Stimulated activated CD4-positive, alpha-beta T cell treated with anti-CD3 and anti-CD28 coated beads, Interleukin-4, amount 100 ng/mL, for 24 hours (primary cell): ENCODE results near the gene FPR2.

Experiments
- DNase-seq: peaks from one replicate; pipeline ENCODE4 v3.0.0-alpha.2; 2020

Gene FPR2

GRCh38 chr19:51807925-51808324 lies 46.9 kb downstream of the FPR2 start:
- DNase-seq = no peak

- DNase-seq = no peak
Measured at GRCh38 chr19:51808333-51808986, 47.5 kb downstream of the FPR2 start.

GRCh38 chr19:51809787-51810186 lies 48.8 kb downstream of the FPR2 start:
- no peak for DNase-seq

DNA sequence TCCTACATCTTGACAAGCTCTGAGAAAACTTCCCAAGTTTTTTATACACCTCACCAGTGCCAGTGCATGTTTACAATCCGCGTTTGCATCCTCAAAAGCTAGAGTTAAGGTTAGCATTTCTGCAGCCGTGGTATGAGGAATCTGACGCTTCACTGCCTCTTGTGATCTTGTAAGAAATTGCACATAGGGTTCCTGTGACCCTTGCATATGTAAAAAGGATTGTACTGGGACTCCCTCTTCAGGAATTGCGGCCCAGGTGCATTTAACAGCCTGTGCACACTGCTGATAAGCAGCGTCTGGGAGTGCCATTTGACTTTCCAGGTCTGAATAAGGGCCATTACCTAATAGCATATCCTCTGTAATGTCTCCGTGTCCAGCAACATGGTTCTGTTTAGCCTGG lies 49.2 kb downstream of the FPR2 start:
- DNase-seq = no peak

GRCh38 chr19:51811344-51811743 lies 50.4 kb downstream of the FPR2 start:
- DNase-seq = no peak

DNA sequence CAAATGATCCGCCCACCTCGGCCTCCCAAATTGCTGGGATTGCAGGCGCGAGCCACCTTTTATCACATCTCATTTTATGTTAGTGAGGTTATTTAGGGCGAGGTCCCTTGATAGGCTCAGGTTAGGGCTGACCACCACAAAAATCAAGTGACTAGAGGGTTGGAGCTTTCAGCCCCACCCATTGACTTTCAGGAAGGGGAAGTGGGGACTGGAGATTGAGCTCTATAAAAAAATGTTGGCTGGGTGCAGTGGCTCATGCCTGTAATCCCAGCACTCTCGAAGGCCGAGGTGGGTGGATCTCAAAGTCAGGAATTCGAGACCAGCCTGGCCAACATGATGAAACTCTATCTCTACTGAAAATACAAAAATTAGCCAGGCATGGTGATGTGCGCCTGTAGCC lies 54.1 kb downstream of the FPR2 start:
- DNase-seq = no peak

DNA sequence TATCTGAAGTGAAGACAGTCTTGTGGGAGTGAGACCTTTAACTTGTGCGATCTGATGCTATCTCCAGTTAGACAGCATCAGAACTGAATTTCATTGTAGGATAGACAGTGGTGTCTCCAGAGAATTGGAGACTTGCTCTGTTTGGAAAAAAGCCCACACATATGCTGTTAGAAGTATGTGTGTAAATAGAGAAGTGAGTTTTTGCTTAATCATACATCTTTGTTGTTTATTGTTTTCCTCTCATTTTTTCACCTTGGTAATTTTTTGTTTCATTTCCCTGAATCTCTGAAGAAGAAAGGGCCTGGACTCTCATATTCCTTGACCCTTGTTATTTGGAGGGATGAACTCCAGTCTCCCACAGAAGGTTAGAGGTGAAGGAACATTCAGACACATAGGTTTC lies 55.7 kb downstream of the FPR2 start:
- no peak for DNase-seq

GRCh38 chr19:51820011-51820410 lies 59.0 kb downstream of the FPR2 start:
- no peak for DNase-seq
